Activated CD4-positive, alpha-beta T cell treated with anti-CD3 and anti-CD28 coated beads for 48 hours (primary cell): Measurements from ENCODE around the gene CEBPG.

Experiments used
- DNase-seq: peaks from one replicate; pipeline ENCODE4 v3.0.0-alpha.2; 2020

CEBPG gene

DNA sequence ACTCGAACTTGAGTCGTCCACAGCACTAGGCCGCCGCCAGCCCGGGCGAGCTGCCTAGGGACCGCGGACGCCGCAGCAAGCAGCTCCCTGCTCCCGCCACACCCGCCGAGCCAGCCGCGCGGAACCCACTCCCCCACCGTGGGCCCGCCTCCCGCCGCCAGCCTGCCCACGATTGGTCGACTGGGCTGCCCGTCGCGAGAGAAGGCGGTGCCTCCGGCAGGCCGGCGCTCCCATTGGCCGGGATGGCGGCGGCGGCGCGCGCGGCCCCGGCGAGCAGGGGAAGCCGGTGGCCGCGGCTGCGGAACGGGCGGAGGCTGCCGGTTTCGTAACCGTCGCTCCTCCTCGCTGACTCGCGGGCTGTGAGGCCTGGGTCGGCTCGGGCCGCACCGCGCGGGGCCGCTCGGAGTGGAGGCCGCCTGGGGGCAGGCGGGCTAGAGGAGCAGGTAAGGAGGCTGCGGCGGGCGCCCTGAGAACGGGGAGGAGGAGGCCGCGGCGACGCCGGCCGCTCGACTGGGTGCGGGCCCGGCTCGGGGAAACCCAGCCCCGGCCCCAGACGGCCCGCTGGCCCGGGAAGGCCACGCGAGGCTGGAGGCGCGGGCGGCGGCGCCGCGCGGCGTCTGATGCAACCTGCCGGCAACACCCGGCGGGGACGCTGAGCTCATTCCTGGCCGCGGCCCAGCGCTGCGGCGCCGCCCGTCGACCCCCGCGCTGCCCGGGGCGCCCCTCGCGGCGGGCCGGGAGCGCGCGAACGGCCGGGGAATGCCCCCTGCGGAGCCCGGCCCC, at the start of gene CEBPG:
Gene CEBPG, plus strand, starts transcription at position 257 of the 783 bp plus-strand sequence. CDS start 5,531 bp downstream, outside the sequence.
- DNase-seq, result peak; percentile 94

DNA sequence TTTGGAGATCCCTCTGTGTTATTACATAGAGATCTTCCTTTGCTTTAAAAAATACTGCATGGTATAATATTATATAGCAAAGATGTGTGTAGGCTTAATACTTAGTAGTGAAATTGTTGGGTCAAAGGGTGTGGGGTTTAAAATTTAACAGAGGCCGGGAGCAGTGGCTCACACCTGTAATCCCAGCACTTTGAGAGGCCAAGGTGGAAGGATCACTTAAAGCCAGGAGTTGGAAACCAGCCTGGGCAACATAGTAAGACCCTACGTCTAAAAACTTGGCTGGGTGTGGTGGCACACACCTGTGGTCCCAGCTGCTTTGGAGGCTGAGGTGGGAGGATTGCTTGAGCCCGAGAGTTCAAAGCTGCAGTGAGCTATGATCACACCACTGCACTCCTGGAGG, 48.9 kb upstream of the CEBPG start:
- no peak for DNase-seq

DNA sequence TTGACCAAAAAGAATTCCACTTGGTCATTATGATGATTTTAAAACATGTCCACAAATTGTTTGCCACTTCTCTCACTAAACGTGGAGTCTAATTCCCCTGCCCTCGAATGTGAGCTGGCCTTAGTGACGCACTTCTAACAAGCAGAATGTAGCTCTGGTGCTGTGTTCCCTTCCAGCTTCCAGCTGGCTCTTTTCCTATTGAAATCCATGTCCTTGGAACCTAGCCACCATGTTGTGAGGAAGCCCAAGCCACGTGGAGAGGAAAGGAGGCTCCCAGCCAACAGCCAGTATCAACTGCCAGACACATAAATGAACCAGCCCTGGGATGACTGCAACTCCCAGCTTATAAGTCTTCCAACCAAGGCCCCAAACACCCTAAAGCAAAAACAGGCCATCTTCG, 47.6 kb upstream of the CEBPG start:
- no peak for DNase-seq

DNA sequence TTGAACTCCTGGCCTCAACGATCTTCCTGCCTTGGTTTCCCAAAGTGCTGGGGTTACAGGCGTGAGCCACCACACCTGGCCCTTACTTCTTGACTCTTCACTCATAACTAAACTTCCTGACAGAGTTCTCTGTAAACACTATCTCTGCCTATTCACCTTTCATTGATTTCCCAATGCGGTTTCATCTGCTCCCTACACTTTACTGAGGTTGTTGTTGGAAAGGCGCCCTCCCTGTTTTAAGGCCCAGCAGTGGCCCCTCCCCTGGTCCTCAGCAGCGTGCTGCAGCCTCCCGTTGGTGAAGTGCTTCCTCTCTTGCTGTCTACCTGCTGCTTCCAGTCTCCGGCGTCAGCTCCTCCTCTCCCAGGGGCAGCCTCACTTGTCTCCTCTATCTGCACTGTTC, 44.4 kb upstream of the CEBPG start:
- no peak for DNase-seq

DNA sequence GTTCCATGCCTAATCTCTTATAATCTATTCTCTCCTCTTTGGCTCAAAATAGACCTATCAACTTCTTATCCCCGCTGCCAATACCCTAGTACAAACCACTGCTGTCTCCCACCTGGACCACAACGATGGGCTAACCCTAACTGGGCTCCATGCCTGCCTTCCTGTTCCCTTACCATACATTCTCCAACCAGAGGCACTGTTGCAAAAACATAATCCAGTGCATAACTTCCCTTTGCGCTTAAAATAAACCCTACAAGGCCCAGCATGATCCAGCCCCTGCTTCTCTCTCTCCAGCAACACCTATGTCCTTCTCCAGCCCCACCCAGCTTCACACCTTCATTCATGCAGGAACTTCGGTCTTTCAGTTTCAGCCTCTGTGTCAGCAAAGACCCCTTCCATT, 43.8 kb upstream of the CEBPG start:
- no peak for DNase-seq

DNA sequence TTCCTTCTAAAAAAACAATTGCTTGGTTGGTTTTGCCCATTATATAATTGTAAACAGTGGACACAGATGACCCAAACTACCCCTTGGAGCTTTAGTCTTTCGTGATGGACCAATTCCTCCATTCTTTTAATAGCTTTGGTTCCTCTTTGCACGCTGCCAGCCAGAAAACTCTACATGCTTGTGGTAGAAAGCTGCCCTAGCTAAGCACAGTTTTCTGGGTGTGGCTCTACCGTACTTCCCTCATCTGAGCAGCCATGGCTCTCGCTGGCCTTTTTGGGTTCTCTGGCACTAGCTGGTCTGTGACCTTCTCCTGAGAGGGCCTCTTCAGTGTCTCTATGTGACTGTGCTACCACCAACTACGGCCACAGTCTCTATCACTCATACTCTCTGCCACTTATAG, 41.3 kb upstream of the CEBPG start:
- DNase-seq, result no peak

DNA sequence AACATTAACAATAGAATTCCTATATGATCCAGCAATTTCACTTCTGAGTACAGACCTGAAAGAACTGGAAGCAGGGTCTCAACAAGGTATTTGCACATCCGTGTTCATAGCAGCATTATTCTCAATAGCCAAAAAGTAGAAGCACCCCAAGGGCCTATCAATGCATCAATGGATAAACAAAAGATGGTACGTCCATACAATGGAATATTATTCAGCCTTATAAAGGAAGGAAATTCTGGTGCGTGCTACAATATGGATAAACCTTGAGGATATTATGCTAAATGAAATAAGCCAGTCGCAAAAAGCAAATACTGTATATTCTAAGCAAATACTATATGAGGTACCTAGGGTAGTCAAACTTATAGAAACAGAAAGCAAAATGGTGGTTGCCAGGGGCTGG, 40.4 kb upstream of the CEBPG start:
- no peak for DNase-seq

DNA sequence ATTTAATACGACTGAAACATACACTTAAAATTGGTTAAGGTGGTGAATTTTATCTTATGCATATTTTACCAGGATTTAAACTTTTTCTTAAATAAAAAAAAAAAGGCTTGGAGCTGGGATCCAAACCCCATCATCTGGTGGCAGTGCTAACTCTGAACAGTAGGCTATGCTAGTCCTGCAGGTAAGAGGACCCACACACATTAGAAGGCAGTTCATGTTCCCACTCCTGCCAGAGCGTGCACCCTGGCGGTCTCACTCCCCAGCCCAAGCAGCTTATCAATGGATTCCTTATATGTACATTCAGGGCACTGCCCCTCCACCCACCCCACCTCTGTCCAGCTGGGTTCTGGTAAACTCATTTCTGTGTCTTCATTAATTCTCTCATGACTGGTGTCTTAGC, 39.9 kb upstream of the CEBPG start:
- DNase-seq, result no peak

DNA sequence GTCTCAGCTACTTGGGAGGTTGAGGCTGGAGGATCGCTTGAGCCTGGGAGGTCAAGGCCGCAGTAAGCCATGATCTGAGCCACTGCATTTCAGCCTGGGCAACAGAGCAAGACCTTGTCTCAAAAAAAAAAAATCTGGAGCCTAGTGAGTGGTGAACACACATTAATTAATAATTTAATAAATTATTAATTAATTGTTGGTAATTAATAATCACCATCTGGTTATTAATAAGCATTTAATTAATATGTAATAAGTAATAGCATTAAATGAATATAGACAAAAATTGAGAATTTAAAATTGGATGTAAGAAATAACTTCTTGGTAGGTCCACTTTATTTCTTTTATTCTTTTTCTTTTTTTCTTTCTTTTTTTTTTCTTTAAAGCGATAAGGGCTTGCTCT, 39.2 kb upstream of the CEBPG start:
- DNase-seq, result no peak

DNA sequence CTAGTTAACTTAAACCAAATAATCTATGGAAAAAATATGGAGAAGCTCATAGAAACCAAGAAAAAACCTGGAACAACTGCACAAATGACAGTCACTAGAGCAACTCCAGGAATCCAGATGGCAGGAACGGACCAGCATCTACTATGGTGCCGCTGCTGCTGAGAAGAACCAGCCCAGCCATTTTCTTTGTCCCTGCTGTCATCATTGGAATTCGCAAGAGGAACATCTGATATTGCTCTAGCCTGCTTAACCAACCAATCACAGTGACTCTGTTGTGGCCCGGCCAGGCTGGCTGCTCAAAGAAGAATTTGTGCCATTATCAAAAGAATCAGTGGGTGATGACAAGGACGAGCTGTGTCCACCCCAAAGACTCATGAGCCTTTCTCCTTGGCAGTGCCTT, 38.1 kb upstream of the CEBPG start:
- no peak for DNase-seq

DNA sequence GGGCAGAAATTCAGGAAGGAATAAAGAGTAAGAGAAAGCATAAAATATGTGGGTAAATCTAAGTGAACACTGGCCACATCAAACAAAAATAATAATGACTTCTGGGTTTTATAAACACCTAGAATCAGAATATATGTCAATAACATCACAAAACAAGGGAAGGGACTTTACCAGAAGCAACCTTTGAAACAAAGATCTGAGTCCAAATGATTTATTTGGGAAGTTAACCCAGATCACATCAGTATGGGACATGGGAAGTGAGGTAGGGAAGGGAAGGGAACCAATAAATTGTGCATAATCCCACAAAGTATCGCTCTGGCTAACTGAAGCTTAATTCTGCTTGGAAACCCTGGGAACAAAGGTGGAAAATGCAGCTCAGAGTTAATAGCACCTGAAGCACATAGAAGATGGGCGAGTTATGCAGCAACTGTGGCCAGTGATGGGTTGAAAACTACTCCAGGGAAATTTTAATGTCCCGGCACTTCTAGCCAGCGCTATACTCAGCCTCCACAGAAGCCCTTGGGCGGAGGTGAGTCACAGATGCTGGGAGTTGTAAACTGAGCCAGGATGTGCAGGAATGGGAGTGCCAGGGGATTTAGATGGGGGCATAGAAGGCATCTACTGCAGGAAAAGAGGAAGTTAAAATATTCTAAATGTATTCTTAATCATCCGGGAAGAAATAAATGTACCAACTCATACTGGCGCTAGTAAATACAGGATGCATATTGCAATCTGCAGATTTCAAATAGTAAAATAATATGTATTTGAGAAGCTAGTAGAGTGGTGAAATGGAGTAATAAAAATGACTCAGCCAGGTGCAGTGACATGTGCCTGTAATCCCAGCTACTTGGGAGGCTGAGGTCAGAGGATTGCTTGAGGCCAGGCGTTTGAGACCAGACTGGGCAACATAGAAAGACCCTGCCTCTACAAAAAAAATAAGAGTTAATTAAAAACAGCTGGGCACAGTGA, 34.2 kb upstream of the CEBPG start:
- DNase-seq, result no peak

DNA sequence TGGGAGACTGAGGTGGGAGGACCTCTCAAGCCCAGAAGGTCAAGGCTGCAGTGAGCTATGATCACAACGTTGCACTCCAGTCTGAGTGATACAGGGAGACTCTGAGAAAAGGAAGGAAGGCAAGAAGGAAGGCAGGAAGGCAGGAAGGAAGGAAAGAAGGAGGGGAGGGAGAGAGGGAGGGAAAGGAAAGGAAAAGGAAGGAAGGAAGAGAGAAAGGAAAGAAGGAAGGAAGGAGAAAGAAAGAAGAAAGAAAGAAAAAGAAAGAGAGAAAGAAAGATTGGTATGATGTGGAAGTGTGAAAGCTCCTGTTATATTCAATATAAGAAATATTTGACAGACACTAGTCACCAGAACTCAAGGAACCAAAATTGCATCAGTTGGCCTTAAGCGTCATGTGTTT, 32.5 kb upstream of the CEBPG start:
- no peak for DNase-seq

DNA sequence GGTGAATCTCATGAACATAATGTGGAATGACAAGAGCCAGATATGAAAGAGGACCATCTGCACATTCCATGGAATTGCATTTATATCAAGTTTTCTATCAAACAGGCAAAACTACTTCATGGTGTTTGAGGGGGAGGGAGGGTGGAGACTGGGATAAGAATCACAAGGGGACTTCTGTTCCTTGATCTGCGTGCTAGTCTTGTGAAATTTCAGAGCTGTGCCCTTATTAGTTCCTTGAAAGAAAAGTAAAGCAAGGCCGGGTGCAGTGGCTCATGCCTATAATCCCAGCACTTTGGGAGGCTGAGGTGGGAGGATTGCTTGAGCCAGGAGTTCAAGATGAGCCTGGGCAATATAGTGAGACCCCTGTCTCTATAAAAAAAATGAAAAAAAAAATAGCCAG, 30.2 kb upstream of the CEBPG start:
- no peak for DNase-seq

DNA sequence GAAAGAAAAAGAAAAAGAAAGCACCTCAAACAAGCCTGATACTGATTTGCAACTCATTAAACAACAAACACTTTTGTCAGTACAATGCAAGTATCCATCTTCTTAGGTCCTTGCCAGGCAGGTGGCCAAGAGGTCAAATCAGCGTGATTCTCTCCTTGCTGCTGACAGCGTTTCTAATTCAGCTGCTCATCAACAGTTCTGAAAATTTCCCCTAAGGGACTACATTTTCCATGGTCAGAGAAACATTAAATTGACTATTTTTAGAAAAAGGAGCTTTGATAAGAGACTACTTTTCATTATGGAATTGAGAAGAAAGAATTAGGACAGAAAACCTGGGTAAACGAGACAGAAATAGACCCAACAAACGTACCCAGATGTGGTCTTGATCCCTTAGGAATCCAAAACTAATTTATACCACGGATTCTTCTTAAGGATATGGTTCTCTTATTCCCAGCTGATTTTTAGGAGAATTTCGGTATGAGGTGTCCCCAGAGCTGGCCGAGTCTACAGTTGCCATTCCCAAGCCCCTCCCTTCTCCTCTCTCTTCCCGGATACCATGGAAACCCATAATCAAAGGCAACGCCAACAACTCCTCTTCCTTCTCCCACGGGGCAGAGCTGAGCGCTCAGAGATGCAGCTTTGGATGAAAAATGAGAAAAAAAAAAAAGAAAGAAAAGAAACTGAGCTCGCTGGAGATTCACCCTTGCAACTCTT, 29.5 kb upstream of the CEBPG start:
- no peak for DNase-seq

DNA sequence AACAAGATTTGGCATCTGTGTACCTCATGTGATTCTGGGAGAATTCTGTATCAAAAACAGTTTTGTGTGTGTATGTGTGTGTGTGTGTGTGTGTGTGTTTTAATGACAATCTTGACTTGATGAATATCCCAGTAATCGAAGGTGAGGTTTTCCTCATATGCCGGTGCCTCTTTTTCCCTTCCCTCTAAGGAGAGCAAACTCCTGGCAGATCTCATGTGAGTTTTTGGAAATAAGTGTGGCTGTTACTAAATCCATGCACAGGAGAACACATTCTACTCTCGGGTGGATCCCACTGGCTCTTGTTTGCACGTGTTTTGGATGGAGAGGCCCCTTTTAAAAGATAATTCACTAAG, 29.0 kb upstream of the CEBPG start:
- no peak for DNase-seq

DNA sequence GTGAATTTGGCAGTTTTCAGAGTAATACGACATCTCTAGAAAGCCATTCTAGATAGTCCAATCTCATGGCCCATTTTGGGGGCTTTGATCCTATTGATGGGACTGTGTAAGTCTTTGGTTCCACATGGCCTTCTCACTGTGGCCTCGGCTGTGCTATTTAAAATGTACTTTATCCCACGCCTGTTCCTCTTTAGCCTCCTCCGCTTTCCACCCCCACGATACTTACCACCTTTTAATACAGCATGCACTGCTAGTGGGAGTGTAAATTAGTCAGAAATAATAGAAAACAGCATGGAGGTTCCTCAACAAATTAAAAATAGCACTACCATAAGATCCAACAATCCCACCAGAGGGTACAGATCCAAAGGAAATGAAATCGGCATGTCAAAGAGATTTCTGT, 28.3 kb upstream of the CEBPG start:
- DNase-seq, result no peak

DNA sequence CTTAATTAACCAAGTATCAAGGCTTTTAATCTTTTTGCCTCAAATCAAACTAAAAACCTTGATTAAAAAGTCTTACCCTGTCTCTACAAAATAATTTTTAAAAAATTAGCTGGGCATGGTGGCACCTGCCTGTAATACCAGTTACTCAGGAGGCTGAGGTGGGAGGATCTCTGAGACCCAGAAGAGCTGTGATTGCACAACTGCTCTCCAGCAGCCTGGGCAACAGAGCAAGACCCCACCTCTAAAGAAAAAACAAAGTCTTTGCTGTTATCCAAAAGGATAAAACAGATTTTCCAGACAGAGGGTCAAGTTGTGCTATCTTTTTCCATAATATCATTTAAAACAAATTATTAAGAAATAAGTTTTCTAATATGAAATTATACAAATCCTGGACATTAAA, 26.8 kb upstream of the CEBPG start:
- no peak for DNase-seq

DNA sequence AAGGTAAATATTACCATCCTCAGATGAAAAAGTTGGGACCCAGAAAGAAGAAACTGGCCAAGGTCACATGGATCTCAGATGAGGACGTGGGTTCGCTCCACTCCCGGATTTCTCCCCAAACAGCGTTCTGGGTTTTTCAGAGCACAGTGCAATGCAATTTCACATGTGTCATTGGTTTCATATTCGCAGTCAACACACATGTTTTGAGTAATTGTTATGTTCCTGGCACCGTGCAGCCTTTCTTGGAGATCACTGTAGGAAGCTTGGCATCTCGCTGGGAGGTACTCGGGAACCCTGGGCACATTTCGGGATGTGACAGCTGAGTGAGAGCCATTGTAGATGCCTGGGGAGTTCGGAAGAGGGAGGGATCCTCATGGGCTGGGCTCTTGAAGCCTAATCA, 26.2 kb upstream of the CEBPG start:
- DNase-seq, result no peak

DNA sequence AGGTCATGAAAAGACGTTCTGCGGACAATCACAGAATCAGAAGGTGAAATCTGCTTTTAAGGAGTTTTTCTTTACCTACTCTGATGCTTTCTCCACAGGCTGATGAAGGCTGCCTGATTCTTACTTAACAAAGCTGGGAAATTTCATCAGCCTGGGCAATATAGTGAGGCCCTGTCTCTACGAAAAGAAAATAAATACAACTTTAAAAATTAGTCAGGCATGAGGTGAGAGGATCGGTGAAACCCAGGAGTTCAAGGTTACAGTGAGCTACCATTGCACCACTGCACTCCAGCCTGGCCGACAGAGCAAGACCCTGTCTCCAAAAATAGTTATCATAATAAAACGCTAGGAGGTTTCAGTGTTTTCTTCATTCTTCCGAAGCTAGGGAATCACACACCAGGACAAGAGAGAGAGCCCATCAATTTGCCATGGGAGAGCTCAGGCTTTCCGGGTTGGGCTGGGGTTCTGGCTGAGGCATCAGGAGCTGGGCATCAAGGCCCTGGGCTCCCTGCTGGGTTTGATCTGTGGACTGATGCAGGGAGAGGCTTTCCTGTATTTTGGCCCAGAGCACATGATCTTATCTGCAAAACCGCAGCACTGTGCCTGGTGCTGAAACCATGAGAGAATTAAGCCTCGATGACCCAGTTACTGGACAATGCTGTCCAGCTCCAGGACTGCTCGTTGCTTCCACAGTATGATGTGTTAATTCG, 25.1 kb upstream of the CEBPG start:
- no peak for DNase-seq

DNA sequence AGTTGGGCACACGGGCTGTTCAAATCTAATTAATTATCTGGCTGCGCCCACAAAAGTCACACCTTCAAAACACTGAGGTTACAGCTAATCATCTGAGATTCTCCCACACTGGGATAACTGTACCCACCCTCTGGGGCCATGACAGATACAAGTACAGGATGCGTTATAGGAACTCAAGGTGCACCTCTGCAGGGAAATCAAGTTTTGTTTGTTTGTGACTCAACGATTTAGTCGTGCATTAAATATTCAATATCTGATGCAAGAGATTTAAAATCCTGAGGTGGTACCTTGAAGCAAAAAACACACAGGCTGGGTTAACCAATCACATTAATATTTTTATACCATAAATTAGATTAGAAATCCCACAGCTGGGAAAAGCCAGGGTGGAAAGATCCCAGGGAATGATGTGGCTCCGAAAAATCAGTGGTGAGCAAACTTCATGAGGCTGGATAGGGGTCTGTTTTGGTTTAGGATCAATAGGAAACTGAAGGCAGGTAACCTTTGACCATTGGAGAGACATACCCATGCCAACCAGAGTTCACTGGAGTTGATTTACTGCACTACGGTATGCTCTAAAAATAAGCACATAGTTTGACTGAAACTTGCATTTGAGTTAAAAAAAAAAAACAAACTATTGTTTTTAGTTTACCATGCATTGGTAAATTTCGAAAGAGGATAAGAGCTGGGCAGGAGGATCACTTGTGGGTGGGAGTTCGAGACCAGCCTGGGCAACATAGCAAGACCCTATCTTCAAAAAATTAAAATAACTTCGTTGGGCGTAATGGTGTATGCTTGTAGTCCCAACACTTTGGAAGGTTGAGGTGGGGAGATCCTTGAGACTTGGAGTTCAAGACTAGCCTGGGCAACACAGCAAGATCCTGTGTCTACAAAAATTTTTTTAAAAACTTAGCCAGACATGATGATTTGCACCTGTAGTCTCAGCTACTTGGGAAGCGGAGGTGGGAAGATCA, 23.9 kb upstream of the CEBPG start:
- DNase-seq, result no peak

DNA sequence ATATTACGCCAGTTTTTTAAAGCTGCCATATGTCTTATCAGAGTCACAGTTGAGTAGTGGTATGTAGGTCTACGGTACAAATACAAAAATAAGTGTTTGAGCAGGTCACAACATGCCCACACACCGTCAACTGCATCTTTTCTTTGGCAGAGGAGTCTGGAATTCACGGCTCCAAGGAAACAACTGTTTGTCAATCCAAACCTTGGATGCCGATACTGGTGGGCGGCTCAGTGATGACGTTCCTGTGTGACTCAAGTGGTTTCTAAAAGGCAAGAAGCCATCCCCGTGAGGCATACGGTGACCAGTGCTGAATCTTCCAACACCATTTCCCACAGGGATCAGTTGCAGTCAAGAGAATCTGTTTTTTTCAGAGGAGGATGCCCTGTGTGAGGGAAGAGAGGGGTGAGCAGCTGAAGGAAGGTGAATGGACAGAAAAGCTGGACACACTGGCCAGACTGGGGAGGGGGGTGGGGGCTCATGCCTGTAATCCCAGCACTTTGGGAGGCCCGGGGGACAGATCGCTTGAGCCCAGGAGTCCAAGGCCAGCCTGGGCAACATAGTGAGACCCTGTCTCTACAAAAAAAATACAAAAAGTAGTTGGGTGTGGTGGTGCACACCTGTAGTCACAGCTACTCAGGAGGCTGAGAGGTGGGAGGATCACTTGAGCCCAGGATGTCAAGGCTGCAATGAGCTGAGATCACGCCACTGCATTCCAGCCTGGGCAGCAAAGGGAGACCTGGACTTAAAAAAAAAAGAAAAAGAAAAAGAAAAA, 22.8 kb upstream of the CEBPG start:
- no peak for DNase-seq
